Large intestine (tissue), 3 donors: ENCODE results near the gene MEPE. TPM values are rescaled to one million over a fixed set of nuclear protein-coding genes. Genes with fewer than 3 reads are reported as not detected.
A peak's percentile ranks its signal among the peaks of the same experiment; 100 is the strongest.

ENCODE experiments used
- DNase-seq, 2 donors: peaks; one replicate each; pipeline versions ENCODE4 v3.0.0 to v3.0.0-alpha.2; 2013
- H3K27ac ChIP-seq: one replicate; pipeline ENCODE4 v1.5.1; 2013; ENCODE audit warnings: low read length
- H3K27me3 ChIP-seq: 2 replicates; pipeline ENCODE4 v1.6.1; 2013; ENCODE audit warnings: low read length; ENCODE audit not compliant: control insufficient read depth, insufficient read depth
- H3K36me3 ChIP-seq: 2 replicates; pipeline ENCODE4 v1.6.1; 2013; ENCODE audit warnings: low read length; ENCODE audit not compliant: control insufficient read depth, insufficient read depth
- H3K4me1 ChIP-seq: one replicate; pipeline ENCODE4 v1.6.1; 2013; ENCODE audit warnings: low read length; ENCODE audit not compliant: control insufficient read depth, insufficient read depth
- H3K4me3 ChIP-seq: one replicate; pipeline ENCODE4 v1.5.1; 2013; ENCODE audit warnings: low read length
- H3K9me3 ChIP-seq: one replicate; pipeline ENCODE4 v1.6.1; 2013; ENCODE audit warnings: mild to moderate bottlenecking, low read depth, low read length, moderate library complexity; ENCODE audit not compliant: control insufficient read depth
- WGBS: methylation state at CpG from one replicate; pipeline ENCODE4 v1.1.5; 2013; ENCODE audit warnings: low lambda C conversion rate; ENCODE audit not compliant: insufficient coverage; 5-methylcytosine and 5-hydroxymethylcytosine counted together
- polyA plus RNA-seq: library from polyadenylated mRNA; unstranded; fragments of 120-200 nt; gene quantifications from one replicate; pipeline ENCODE4 v1.2.1, GENCODE V29; 2013

Gene MEPE
- polyA plus RNA-seq, 1 donor: not detected

GRCh38 chr4:87856816-87857215 lies 24.0 kb downstream of the MEPE start:
- Histone ChIP-seq H3K9me3 (no peaks in the 10 kb centered on the region), H3K36me3 (no peaks in the 10 kb centered on the region), H3K4me1 (no peaks in the 10 kb centered on the region), H3K27ac (no peak overlapping the region), H3K27me3 (no peaks in the 10 kb centered on the region), H3K4me3 (no peak overlapping the region)
- no peak for DNase-seq
- no CpG with 5 or more reads among the region's 1 CpG for WGBS

GRCh38 chr4:87857789-87858188 lies 25.0 kb downstream of the MEPE start:
- Histone ChIP-seq H3K4me1 (no peaks in the 10 kb centered on the region), H3K27me3 (no peaks in the 10 kb centered on the region), H3K4me3 (no peak overlapping the region), H3K36me3 (no peaks in the 10 kb centered on the region), H3K27ac (no peak overlapping the region), H3K9me3 (no peaks in the 10 kb centered on the region)
- 17% methylated on average over 1 of the region's 5 CpGs for WGBS
- DNase-seq: peak; percentile 38 to 75

DNA sequence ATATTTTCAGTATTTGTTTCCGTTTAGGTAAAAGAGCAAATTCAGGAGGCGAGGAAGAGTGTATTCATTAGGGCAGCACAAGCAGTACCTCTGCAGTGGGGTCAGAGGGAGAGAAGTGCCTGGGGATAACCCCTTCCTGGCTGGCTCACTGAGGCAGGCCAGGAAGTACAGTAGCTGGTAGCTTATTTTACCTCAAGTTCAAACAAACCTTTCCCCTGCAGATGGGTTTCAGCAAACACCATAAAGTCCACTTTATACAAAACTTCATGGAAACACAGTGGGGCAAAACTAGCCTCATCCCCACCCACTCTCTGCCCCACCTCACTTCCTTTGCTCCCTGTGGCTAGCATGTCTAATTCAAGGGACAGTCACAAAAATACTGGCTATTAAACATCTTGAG lies 29.5 kb downstream of the MEPE start:
- no peak overlapping the region for H3K27ac ChIP-seq
- no peaks in the 10 kb centered on the region for H3K27me3 ChIP-seq
- H3K36me3 ChIP-seq: no peaks in the 10 kb centered on the region
- no peak overlapping the region for H3K4me3 ChIP-seq
- DNase-seq: no peak
- H3K9me3 ChIP-seq: peaks cover 7% of the 10 kb centered on the region
- WGBS: 100% methylated on average over 2 of the region's 2 CpGs
- peaks cover 9% of the 10 kb centered on the region for H3K4me1 ChIP-seq

DNA sequence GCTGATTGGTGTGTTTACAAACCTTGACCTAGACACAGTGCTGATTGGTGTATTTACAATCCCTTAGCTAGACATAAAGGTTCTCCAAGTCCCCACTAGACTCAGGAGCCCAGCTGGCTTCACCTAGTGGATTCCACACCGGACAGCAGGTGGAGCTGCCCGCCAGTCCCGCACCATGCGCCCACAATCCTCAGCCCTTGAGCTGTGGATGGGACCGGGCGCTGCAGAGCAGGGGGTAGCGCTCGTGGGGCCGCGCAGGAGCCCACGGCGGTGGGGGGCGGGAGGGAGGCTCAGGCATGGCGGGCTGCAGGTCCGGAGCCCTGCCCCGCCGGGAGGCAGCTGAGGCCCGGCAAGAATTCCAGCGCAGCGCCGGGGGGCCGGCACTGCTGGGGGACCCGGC lies 30.7 kb downstream of the MEPE start:
- DNase-seq: no peak
- Histone ChIP-seq H3K9me3 (peaks cover 7% of the 10 kb centered on the region), H3K27me3 (no peaks in the 10 kb centered on the region), H3K4me1 (peaks cover 9% of the 10 kb centered on the region), H3K4me3 (no peak overlapping the region), H3K27ac (no peak overlapping the region), H3K36me3 (no peaks in the 10 kb centered on the region)
- WGBS: no CpG with 5 or more reads among the region's 23 CpGs

GRCh38 chr4:87864321-87864720 lies 31.6 kb downstream of the MEPE start:
- no peaks in the 10 kb centered on the region for H3K36me3 ChIP-seq
- H3K4me3 ChIP-seq: no peak overlapping the region
- no peak for DNase-seq
- peaks cover 7% of the 10 kb centered on the region for H3K9me3 ChIP-seq
- peaks cover 9% of the 10 kb centered on the region for H3K4me1 ChIP-seq
- no peak overlapping the region for H3K27ac ChIP-seq
- H3K27me3 ChIP-seq: no peaks in the 10 kb centered on the region
- WGBS: no CpG with 5 or more reads among the region's 2 CpGs

GRCh38 chr4:87865288-87865687 lies 32.5 kb downstream of the MEPE start:
- WGBS: 90% methylated on average over 2 of the region's 3 CpGs
- no peaks in the 10 kb centered on the region for H3K27me3 ChIP-seq
- peaks cover 9% of the 10 kb centered on the region for H3K4me1 ChIP-seq
- no peak for DNase-seq
- H3K36me3 ChIP-seq: no peaks in the 10 kb centered on the region
- no peak overlapping the region for H3K4me3 ChIP-seq
- H3K9me3 ChIP-seq: peaks cover 7% of the 10 kb centered on the region
- no peak overlapping the region for H3K27ac ChIP-seq

DNA sequence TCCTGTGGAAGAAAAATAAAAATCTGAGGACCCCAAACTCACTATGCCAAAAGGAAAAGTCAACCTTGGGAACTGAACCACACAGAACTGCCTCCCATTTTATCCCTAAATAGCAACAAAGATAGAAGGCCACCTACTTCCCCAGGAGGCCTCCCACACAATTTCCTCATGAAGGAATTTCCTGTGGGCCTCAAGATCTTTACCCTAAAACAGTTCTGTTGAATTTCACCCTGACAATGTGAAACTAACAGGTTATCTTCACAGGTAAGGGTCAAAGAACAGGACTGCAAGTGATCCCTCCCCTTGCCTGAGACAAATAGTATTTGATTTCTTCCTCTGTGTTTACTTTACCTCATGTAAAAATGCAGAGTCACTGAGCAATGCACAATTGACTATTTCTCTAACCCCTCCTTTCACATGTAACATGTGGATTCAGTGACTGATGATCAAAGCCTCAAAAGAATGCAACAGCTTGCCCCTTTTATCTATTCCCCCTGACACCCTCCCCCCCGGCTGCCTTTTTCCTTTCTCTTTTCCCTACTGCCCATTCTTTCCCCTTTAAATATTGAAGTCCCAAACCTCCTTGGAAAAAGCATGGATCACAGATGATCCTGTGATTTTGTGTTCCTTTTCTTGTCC lies 33.3 kb downstream of the MEPE start:
- no peaks in the 10 kb centered on the region for H3K27me3 ChIP-seq
- peaks cover 7% of the 10 kb centered on the region for H3K9me3 ChIP-seq
- H3K27ac ChIP-seq: no peak overlapping the region
- no peaks in the 10 kb centered on the region for H3K36me3 ChIP-seq
- no peak overlapping the region for H3K4me3 ChIP-seq
- H3K4me1 ChIP-seq: peaks cover 9% of the 10 kb centered on the region
- WGBS: no CpG with 5 or more reads among the region's 1 CpG
- peak; percentile 7 to 79 for DNase-seq

GRCh38 chr4:87868522-87868921 lies 35.8 kb downstream of the MEPE start:
- H3K27ac ChIP-seq: no peak overlapping the region
- no peaks in the 10 kb centered on the region for H3K27me3 ChIP-seq

GRCh38 chr4:87872028-87872427 lies 39.3 kb downstream of the MEPE start:
- no peak overlapping the region for H3K4me3 ChIP-seq
- no peaks in the 10 kb centered on the region for H3K36me3 ChIP-seq
- no peaks in the 10 kb centered on the region for H3K27me3 ChIP-seq
- no CpG with 5 or more reads among the region's 1 CpG for WGBS
- H3K9me3 ChIP-seq: no peaks in the 10 kb centered on the region
- no peaks in the 10 kb centered on the region for H3K4me1 ChIP-seq
- H3K27ac ChIP-seq: no peak overlapping the region
- no peak for DNase-seq

More at GRCh38 chr4:87868522-87868921, 35.8 kb downstream of the MEPE start:
- no CpG with 5 or more reads among the region's 1 CpG for WGBS
- peak; percentile 29 to 82 for DNase-seq
- Histone ChIP-seq H3K4me1 (peaks cover 9% of the 10 kb centered on the region), H3K36me3 (no peaks in the 10 kb centered on the region), H3K4me3 (no peak overlapping the region), H3K9me3 (peaks cover 4% of the 10 kb centered on the region)

DNA sequence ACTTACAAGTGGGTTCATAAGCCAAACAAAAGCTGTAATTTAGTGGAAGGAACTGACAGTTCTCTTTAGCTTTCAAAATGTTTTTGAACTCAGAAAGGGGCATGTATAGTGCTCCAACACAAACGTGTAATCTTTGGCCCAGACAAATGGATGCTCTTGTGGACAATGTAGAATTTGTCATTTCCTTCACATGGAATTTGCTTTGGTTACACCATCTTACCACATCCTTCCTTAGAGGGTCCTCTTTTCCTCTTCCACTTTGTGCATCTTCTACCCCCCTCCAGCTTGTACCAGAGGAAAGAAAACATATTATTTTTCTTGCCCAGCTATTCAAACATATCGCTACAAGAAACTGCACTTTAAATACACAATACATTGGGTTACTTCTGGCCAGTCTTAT lies 42.4 kb downstream of the MEPE start:
- Histone ChIP-seq H3K36me3 (no peaks in the 10 kb centered on the region), H3K4me1 (no peaks in the 10 kb centered on the region), H3K27ac (no peak overlapping the region), H3K4me3 (no peak overlapping the region), H3K27me3 (no peaks in the 10 kb centered on the region), H3K9me3 (no peaks in the 10 kb centered on the region)
- 83% methylated on average over 2 of the region's 2 CpGs for WGBS
- DNase-seq: no peak

DNA sequence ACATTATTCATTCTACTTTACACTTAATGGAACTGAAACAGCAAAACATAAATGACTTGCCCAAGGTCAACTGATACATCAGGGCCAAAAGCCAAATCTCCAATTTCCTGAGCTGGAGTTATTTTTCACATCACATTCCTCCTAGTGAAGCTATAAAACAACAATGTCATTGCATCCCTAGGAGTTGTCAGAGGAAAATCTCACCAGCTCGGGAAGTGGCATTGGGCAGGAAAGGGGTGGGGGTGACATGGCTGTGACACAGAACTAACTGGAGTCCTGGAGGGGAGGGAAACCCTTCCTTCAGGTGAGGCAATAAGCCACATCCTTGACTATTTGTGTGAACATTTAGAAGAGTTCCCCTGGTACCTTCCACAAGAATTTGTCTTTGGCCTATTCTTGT lies 47.3 kb downstream of the MEPE start:
- WGBS: no CpG with 5 or more reads among the region's 1 CpG
- Histone ChIP-seq H3K27ac (no peak overlapping the region), H3K27me3 (no peaks in the 10 kb centered on the region), H3K4me1 (no peaks in the 10 kb centered on the region), H3K36me3 (no peaks in the 10 kb centered on the region), H3K9me3 (no peaks in the 10 kb centered on the region), H3K4me3 (no peak overlapping the region)
- DNase-seq: no peak
